HCT116 (cell line): ENCODE measurements around the gene LDB2. TPM values are rescaled to one million over a fixed set of nuclear protein-coding genes. Genes with fewer than 3 reads are reported as not detected.

ENCODE experiments used
- ATAC-seq: fragments of 200-7000 bp; cut with Tn5 transposase; 2 replicates; pipeline ENCODE4 v1.9.1; 2020; ENCODE audit warnings: mild to moderate bottlenecking, moderate library complexity
- BruUV-seq: library from RNA; stranded (reverse); fragments of 400-500 nt; replicated peaks from 2 replicates; lab custom pipeline; 2021; lab: Mats Ljungman, UMichigan
- CTCF ChIA-PET: fragments of 300-600 bp; sonication (Branson Sonifier 250); formaldehyde crosslinking; loops from one replicate; lab custom pipeline; 2021; ENCODE audit warnings: antibody characterized with exemption; lab: Charles Lee
- POLR2A ChIA-PET: fragments of 300-600, 350-600 bp; sonication (Branson Sonifier 250); formaldehyde crosslinking; loops from one replicate; lab custom pipeline; 2021; ENCODE audit warnings: antibody characterized with exemption; lab: Charles Lee
- RAD21 ChIA-PET, 2 experiments: fragments of 300-600 bp; sonication (Branson Sonifier 250); formaldehyde crosslinking; loops; one replicate each; lab custom pipeline; 2023; ENCODE audit warnings: low total read pairs in 2 of 2; ENCODE audit not compliant: uncharacterized antibody in 2 of 2, unreplicated experiment in 2 of 2, low non-redundant PET in 1 of 2; lab: Charles Lee
- DNase-seq: peaks from one replicate; pipeline ENCODE4 v3.0.0-alpha.2; 2010; ENCODE audit warnings: low read depth, low spot score
- H2AFZ ChIP-seq: fragments of 200-600 bp; shearing (Covaris generic), sonication (generic); 2 replicates; pipeline ENCODE4 v1.6.1; 2017; ENCODE audit warnings: low read depth, mixed run types, mixed read lengths, antibody characterized with exemption, low read length; ENCODE audit not compliant: poor library complexity, severe bottlenecking
- H3K27ac ChIP-seq: 2 replicates; pipeline ENCODE4 v1.5.1; 2012; ENCODE audit warnings: low read depth, low read length
- H3K27me3 ChIP-seq: fragments of 200-600 bp; sonication (generic); 2 replicates; pipeline ENCODE4 v1.6.1; 2016; ENCODE audit warnings: mixed run types, low read length, mixed read lengths; ENCODE audit not compliant: insufficient read depth
- H3K36me3 ChIP-seq, 2 experiments: fragments of 200-500 bp in 1 of 2; fragments of 200-600 bp in 1 of 2; sonication (Bioruptor generic) in 1 of 2; sonication (generic) in 1 of 2; 2 replicates each; pipeline versions ENCODE4 v1.5.1 to v1.6.1; 2014 to 2016; ENCODE audit warnings: low read length in 2 of 2, inconsistent platforms in 1 of 2, mixed read lengths in 1 of 2, mixed run types in 1 of 2; ENCODE audit not compliant: insufficient read depth in 2 of 2, control insufficient read depth in 1 of 2
- H3K4me1 ChIP-seq, 2 experiments: fragments of 200-600 bp in 1 of 2; sonication (generic) in 1 of 2; 2 replicates each; pipeline versions ENCODE4 v1.5.1 to v1.6.1; 2012 to 2017; ENCODE audit warnings: low read length in 2 of 2, inconsistent platforms in 1 of 2, mild to moderate bottlenecking in 1 of 2, mixed read lengths in 1 of 2, mixed run types in 1 of 2, moderate library complexity in 1 of 2; ENCODE audit not compliant: insufficient read depth in 2 of 2, control insufficient read depth in 1 of 2
- H3K4me2 ChIP-seq: fragments of 200-600 bp; sonication (generic); 2 replicates; pipeline ENCODE4 v1.6.1; 2017; ENCODE audit warnings: mixed run types, low read length, mixed read lengths
- H3K4me3 ChIP-seq, 2 experiments: fragments of 200-600 bp in 1 of 2; sonication (generic) in 1 of 2; replicated peaks in 1 of 2; 2 replicates each; pipeline ENCODE4 v1.5.1; 2011 to 2016; ENCODE audit warnings: low read length in 2 of 2, control low read depth in 1 of 2, low read depth in 1 of 2, mild to moderate bottlenecking in 1 of 2, mixed read lengths in 1 of 2, mixed run types in 1 of 2
- H3K79me2 ChIP-seq: fragments of 200-600 bp; sonication (generic); 2 replicates; pipeline ENCODE4 v1.6.1; 2017; ENCODE audit warnings: mild to moderate bottlenecking, mixed run types, low read length, moderate library complexity, mixed read lengths; ENCODE audit not compliant: insufficient read depth
- H3K9ac ChIP-seq: fragments of 200-600 bp; sonication (generic); 2 replicates; pipeline ENCODE4 v1.6.1; 2016; ENCODE audit warnings: low read length, mixed read lengths
- H3K9me2 ChIP-seq: fragments of 200-600 bp; sonication (generic), shearing (Covaris generic); 2 replicates; pipeline ENCODE4 v1.6.1; 2017; ENCODE audit warnings: mixed run types, mild to moderate bottlenecking, moderate library complexity; ENCODE audit not compliant: insufficient read depth
- H3K9me3 ChIP-seq, 2 experiments: fragments of 200-500 bp in 1 of 2; fragments of 200-600 bp in 1 of 2; sonication (Bioruptor generic) in 1 of 2; sonication (generic) in 1 of 2; 2 replicates each; pipeline ENCODE4 v1.6.1; 2014 to 2017; ENCODE audit warnings: low read length in 2 of 2, mixed read lengths in 2 of 2, inconsistent platforms in 1 of 2, low read depth in 1 of 2, mild to moderate bottlenecking in 1 of 2, mixed run types in 1 of 2, moderate library complexity in 1 of 2; ENCODE audit not compliant: control insufficient read depth in 1 of 2, insufficient read depth in 1 of 2
- H4K20me1 ChIP-seq: fragments of 200-600 bp; sonication (generic), shearing (Covaris generic); 2 replicates; pipeline ENCODE4 v1.6.1; 2017; ENCODE audit warnings: mixed run types, mild to moderate bottlenecking, moderate library complexity; ENCODE audit not compliant: insufficient read depth
- CEBPB ChIP-seq: IDR thresholded peaks from 2 replicates; pipeline ENCODE4 v1.6.1; 2012; ENCODE audit warnings: low read depth
- CTCF ChIP-seq, 3 experiments: fragments of 200-600 bp in 1 of 3; sonication (generic) in 1 of 3; IDR thresholded peaks in 2 of 3; conservative IDR thresholded peaks in 1 of 3; 2 replicates each; pipeline ENCODE4 v1.5.1; 2012 to 2017; ENCODE audit warnings: low read depth in 2 of 3, low read length in 2 of 3, antibody characterized with exemption in 1 of 3, borderline replicate concordance in 1 of 3, control low read depth in 1 of 3, mild to moderate bottlenecking in 1 of 3, mixed read lengths in 1 of 3, mixed run types in 1 of 3, moderate library complexity in 1 of 3; ENCODE audit not compliant: insufficient read depth in 1 of 3
- EGR1 ChIP-seq: IDR thresholded peaks from 2 replicates; pipeline ENCODE4 v1.6.1; 2012; ENCODE audit warnings: low read depth
- EZH2phosphoT487 ChIP-seq: fragments of 200-600 bp; IDR thresholded peaks from 2 replicates; pipeline ENCODE4 v1.6.1; 2018; ENCODE audit warnings: antibody characterized with exemption, borderline replicate concordance
- JUND ChIP-seq: IDR thresholded peaks from 2 replicates; pipeline ENCODE4 v1.6.1; 2012
- MAX ChIP-seq: IDR thresholded peaks from 2 replicates; pipeline ENCODE4 v1.6.1; 2012
- POLR2AphosphoS5 ChIP-seq: IDR thresholded peaks from 2 replicates; pipeline ENCODE4 v1.6.1; 2011; ENCODE audit warnings: mild to moderate bottlenecking, low read depth, low read length, moderate library complexity
- RAD21 ChIP-seq: IDR thresholded peaks from 2 replicates; pipeline ENCODE4 v1.6.1; 2012; ENCODE audit warnings: low read depth, mild to moderate bottlenecking
- REST ChIP-seq: IDR thresholded peaks from 2 replicates; pipeline ENCODE4 v1.6.1; 2012; ENCODE audit warnings: low read depth
- SIN3A ChIP-seq: IDR thresholded peaks from 2 replicates; pipeline ENCODE4 v1.6.1; 2012; ENCODE audit warnings: low read depth
- ZNF274 ChIP-seq: fragments of 200-500 bp; sonication (Bioruptor generic); IDR thresholded peaks from 2 replicates; pipeline ENCODE4 v1.6.1; 2014; ENCODE audit warnings: mild to moderate bottlenecking, low read depth, low read length, inconsistent platforms
- intact Hi-C: fragments of 100-400 bp; cut with micrococcal nuclease; formaldehyde crosslinking; loops from 2 replicates; pipeline ENCODE4 v1.10.0; 2022
- total RNA-seq: library from RNA; stranded (reverse); gene quantifications from one replicate; pipeline ENCODE4 v1.2.1, GENCODE V29; 2021; ENCODE audit not compliant: unreplicated experiment
- TF ChIP-seq, protein P1 (sequence below): IDR thresholded peaks from 2 replicates; pipeline ENCODE4 v1.6.1; 2011; ENCODE audit warnings: mild to moderate bottlenecking, low read length, moderate library complexity; ENCODE audit not compliant: insufficient replicate concordance; ENCODE audit errors: extremely low read depth
- TF ChIP-seq, protein P2 (sequence below): IDR thresholded peaks from 2 replicates; pipeline ENCODE4 v1.6.1; 2012

LDB2 gene
- total RNA-seq, 1 experiment from 2014 or later: 0.12 TPM

GRCh38 chr4:16705341-16705740 is 193.1 kb downstream of the LDB2 start:
- Histone ChIP-seq H3K36me3 (no peaks in the 10 kb centered on the region), H3K9me2 (no peaks in the 10 kb centered on the region), H3K9ac (no peak overlapping the region), H3K4me2 (no peak overlapping the region), H3K27ac (no peak overlapping the region), H3K4me1 (no peaks in the 10 kb centered on the region), H2AFZ (no peak overlapping the region), H3K27me3 (0 out of 2 replicates have a peak, but pooled peaks cover 3% of the 10 kb centered on the region), H3K9me3 (no peaks in the 10 kb centered on the region), H3K4me3 (no peak overlapping the region), H4K20me1 (no peaks in the 10 kb centered on the region), H3K79me2 (no peaks in the 10 kb centered on the region)
- ChIA-PET CTCF (no interaction called here), POLR2A (no interaction called here), RAD21 (no interaction called here)
- ATAC-seq (no peak), DNase-seq (no peak)
- TF ChIP-seq RAD21: no peak
- intact Hi-C loops: no loop called here
- BruUV-seq: no TSS peak

GRCh38 chr4:16704489-16704888 is 194.0 kb downstream of the LDB2 start:
- Histone ChIP-seq H3K27ac (no peak overlapping the region), H2AFZ (no peak overlapping the region), H3K9ac (no peak overlapping the region), H3K36me3 (no peaks in the 10 kb centered on the region), H3K4me3 (no peak overlapping the region), H4K20me1 (no peaks in the 10 kb centered on the region), H3K9me3 (no peaks in the 10 kb centered on the region), H3K79me2 (no peaks in the 10 kb centered on the region), H3K9me2 (no peaks in the 10 kb centered on the region), H3K4me2 (no peak overlapping the region), H3K4me1 (no peaks in the 10 kb centered on the region), H3K27me3 (0 out of 2 replicates have a peak, but pooled peaks cover 3% of the 10 kb centered on the region)
- RAD21 ChIA-PET: no interaction called here
- BruUV-seq: no TSS peak
- intact Hi-C loops: no loop called here
- CTCF ChIA-PET: no interaction called here
- POLR2A ChIA-PET: no interaction called here
- DNase-seq: no peak
- ATAC-seq: no peak
- no peak for TF ChIP-seq REST
- TF ChIP-seq ZNF274: no peak
- TF ChIP-seq JUND: no peak
- no peak for TF ChIP-seq CEBPB
- no peak for TF ChIP-seq SIN3A
- TF ChIP-seq EGR1: no peak
- TF ChIP-seq MAX: no peak
- TF ChIP-seq CTCF (IDR thresholded peaks at IDR 0.05 in 2 of 3, conservative IDR thresholded peaks at IDR 0.05 in 1 of 3; ENCODE audit: borderline replicate concordance in 1 of 3, insufficient read depth in 1 of 3, low read depth in 2 of 3, low read length in 2 of 3): no peak
- TF ChIP-seq, protein P1, sequence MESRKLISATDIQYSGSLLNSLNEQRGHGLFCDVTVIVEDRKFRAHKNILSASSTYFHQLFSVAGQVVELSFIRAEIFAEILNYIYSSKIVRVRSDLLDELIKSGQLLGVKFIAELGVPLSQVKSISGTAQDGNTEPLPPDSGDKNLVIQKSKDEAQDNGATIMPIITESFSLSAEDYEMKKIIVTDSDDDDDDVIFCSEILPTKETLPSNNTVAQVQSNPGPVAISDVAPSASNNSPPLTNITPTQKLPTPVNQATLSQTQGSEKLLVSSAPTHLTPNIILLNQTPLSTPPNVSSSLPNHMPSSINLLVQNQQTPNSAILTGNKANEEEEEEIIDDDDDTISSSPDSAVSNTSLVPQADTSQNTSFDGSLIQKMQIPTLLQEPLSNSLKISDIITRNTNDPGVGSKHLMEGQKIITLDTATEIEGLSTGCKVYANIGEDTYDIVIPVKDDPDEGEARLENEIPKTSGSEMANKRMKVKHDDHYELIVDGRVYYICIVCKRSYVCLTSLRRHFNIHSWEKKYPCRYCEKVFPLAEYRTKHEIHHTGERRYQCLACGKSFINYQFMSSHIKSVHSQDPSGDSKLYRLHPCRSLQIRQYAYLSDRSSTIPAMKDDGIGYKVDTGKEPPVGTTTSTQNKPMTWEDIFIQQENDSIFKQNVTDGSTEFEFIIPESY: no peak
- TF ChIP-seq, protein P2, sequence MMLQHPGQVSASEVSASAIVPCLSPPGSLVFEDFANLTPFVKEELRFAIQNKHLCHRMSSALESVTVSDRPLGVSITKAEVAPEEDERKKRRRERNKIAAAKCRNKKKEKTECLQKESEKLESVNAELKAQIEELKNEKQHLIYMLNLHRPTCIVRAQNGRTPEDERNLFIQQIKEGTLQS: no peak
- TF ChIP-seq EZH2phosphoT487: no peak
- no peak for TF ChIP-seq POLR2AphosphoS5
